Esophagus muscularis mucosa (tissue), 4 donors: ENCODE measurements around the gene EPHB2. TPM values are rescaled to one million over a fixed set of nuclear protein-coding genes. Genes with fewer than 3 reads are reported as not detected.
"Not testable (repeated sequence)": the region's sequence is repeated elsewhere in the genome, so short reads cannot be mapped to it uniquely, and the experiment has no call there.

Experiments
- DNase-seq: peaks from one replicate; pipeline ENCODE4 v3.0.0-alpha.2; 2017; ENCODE audit errors: extremely low spot score
- H3K27ac ChIP-seq, 4 donors: fragments of 200-600 bp; sonication (generic); replicated peaks in 1 of 4; 1 replicate in 3 of 4; 2 replicates in 1 of 4; pipeline ENCODE4 v1.5.1; 2016 to 2019; ENCODE audit warnings: mild to moderate bottlenecking in 1 of 4
- H3K27me3 ChIP-seq, 4 donors: fragments of 200-600 bp; sonication (generic); one replicate each; pipeline versions ENCODE4 v1.5.1 to v1.6.0; 2016 to 2019
- H3K36me3 ChIP-seq, 4 donors: fragments of 200-600 bp; sonication (generic); one replicate each; pipeline ENCODE4 v1.5.1; 2016 to 2019
- H3K4me1 ChIP-seq, 4 donors: fragments of 200-600 bp; sonication (generic); one replicate each; pipeline ENCODE4 v1.5.1; 2016 to 2019
- H3K4me3 ChIP-seq, 4 donors: fragments of 200-600 bp; sonication (generic); 1 replicate in 2 of 4; 2 replicates in 2 of 4; pipeline ENCODE4 v1.5.1; 2016 to 2019; ENCODE audit warnings: mild to moderate bottlenecking in 4 of 4, moderate library complexity in 1 of 4
- H3K9me3 ChIP-seq, 4 donors: fragments of 200-600 bp; sonication (generic); 1 replicate in 3 of 4; 2 replicates in 1 of 4; pipeline ENCODE4 v1.5.1; 2016 to 2019
- CTCF ChIP-seq, 3 experiments: fragments of 200-600 bp in 2 of 3; fragments of 450-650 bp in 1 of 3; sonication (generic) in 2 of 3; IDR thresholded peaks; one replicate each; pipeline ENCODE4 v1.5.1; 2017 to 2019; ENCODE audit warnings: antibody characterized with exemption in 3 of 3, mild to moderate bottlenecking in 2 of 3, moderate library complexity in 1 of 3
- EP300 ChIP-seq: sonication (generic); formaldehyde crosslinking; IDR thresholded peaks from one replicate; pipeline ENCODE4 v1.6.1; 2017; ENCODE audit warnings: antibody characterized with exemption
- POLR2A ChIP-seq: fragments of 450-650 bp; IDR thresholded peaks from one replicate; pipeline ENCODE4 v1.6.1; 2017; ENCODE audit warnings: antibody characterized with exemption, moderate library complexity, mild to moderate bottlenecking, low read depth
- POLR2AphosphoS5 ChIP-seq, 2 donors: sonication (generic); formaldehyde crosslinking; IDR thresholded peaks; one replicate each; pipeline ENCODE4 v1.6.1; 2017; ENCODE audit warnings: antibody characterized with exemption in 2 of 2
- WGBS: methylation state at CpG from one replicate; pipeline ENCODE4 v1.1.5; 2018; 5-methylcytosine and 5-hydroxymethylcytosine counted together
- intact Hi-C: fragments of 100-400 bp; cut with DNase I; formaldehyde crosslinking; loops from one replicate; pipeline ENCODE4 v1.15.1; 2023
- total RNA-seq, 4 donors: library from RNA; depleted of rRNA; stranded (reverse); fragments of >200 nt; gene quantifications; one replicate each; pipeline versions ENCODE4 v1.1.0 to v1.2.1, GENCODE V29; 2016

The EPHB2 gene
- total RNA-seq, 4 donors from 2014 or later: 1.5 to 3.3 (median 1.9) TPM

- intact Hi-C loops: no loop called here
- TF ChIP-seq POLR2A (no peak), CTCF (IDR thresholded peaks at IDR 0.05) (no peak), POLR2AphosphoS5 (IDR thresholded peaks at IDR 0.05) (no peak), EP300 (no peak)
- no peaks in the 10 kb centered on the region for H3K9me3 ChIP-seq
These were observed 44.2 kb upstream of the EPHB2 start for GRCh38 chr1:22666412-22666811.

GRCh38 chr1:22668840-22669239 lies 41.8 kb upstream of the EPHB2 start:
- H3K27ac ChIP-seq, H3K9me3 ChIP-seq, H3K36me3 ChIP-seq, H3K4me1 ChIP-seq, H3K4me3 ChIP-seq, DNase-seq, intact Hi-C loops: not testable (repeated sequence)
- WGBS: 76% methylated on average over 2 of the region's 2 CpGs
- peaks cover 0 to 53% (median 8%) of the 10 kb centered on the region in 4 donors for H3K27me3 ChIP-seq

More at GRCh38 chr1:22666412-22666811, 44.2 kb upstream of the EPHB2 start:
- no peaks in the 10 kb centered on the region for H3K4me1 ChIP-seq
- H3K4me3 ChIP-seq: no peak overlapping the region
- H3K36me3 ChIP-seq: no peaks in the 10 kb centered on the region
- 65% methylated on average over 2 of the region's 2 CpGs for WGBS
- peaks cover 0 to 39% (median 0%) of the 10 kb centered on the region in 4 donors for H3K27me3 ChIP-seq
- H3K27ac ChIP-seq: no peak overlapping the region
- no peak for DNase-seq

GRCh38 chr1:22670352-22670975 lies 40.2 kb upstream of the EPHB2 start:
- intact Hi-C loops: no loop called here
- 62% methylated on average over 7 of the region's 12 CpGs for WGBS
- TF ChIP-seq CTCF (IDR thresholded peaks at IDR 0.05) (no peak), POLR2A (no peak), POLR2AphosphoS5 (IDR thresholded peaks at IDR 0.05) (no peak), EP300 (no peak)

GRCh38 chr1:22671999-22672398 lies 38.6 kb upstream of the EPHB2 start:
- no peak overlapping the region for H3K4me3 ChIP-seq
- no peaks in the 10 kb centered on the region for H3K36me3 ChIP-seq
- intact Hi-C loops: no loop called here
- no peak for DNase-seq
- H3K27me3 ChIP-seq: peaks cover 0 to 76% (median 11%) of the 10 kb centered on the region in 4 donors
- no peak overlapping the region for H3K27ac ChIP-seq
- no peaks in the 10 kb centered on the region for H3K4me1 ChIP-seq
- TF ChIP-seq POLR2AphosphoS5 (IDR thresholded peaks at IDR 0.05): no peak
- TF ChIP-seq EP300: no peak
- no peak for TF ChIP-seq POLR2A
- no peak for TF ChIP-seq CTCF (IDR thresholded peaks at IDR 0.05)
- 88% methylated on average over 4 of the region's 4 CpGs for WGBS
- H3K9me3 ChIP-seq: no peaks in the 10 kb centered on the region

More at GRCh38 chr1:22670352-22670975, 40.2 kb upstream of the EPHB2 start:
- H3K9me3 ChIP-seq: no peaks in the 10 kb centered on the region
- no peak overlapping the region for H3K4me3 ChIP-seq
- peaks cover 0 to 66% (median 11%) of the 10 kb centered on the region in 4 donors for H3K27me3 ChIP-seq
- H3K27ac ChIP-seq: no peak overlapping the region
- no peaks in the 10 kb centered on the region for H3K4me1 ChIP-seq
- no peak for DNase-seq
- no peaks in the 10 kb centered on the region for H3K36me3 ChIP-seq

- no peak overlapping the region for H3K27ac ChIP-seq
- DNase-seq: no peak
- H3K9me3 ChIP-seq: no peaks in the 10 kb centered on the region
- no peak overlapping the region for H3K4me3 ChIP-seq
- H3K4me1 ChIP-seq: no peaks in the 10 kb centered on the region
- no peaks in the 10 kb centered on the region for H3K36me3 ChIP-seq
- intact Hi-C loops: no loop called here
- 32% methylated on average over 16 of the region's 17 CpGs for WGBS
- H3K27me3 ChIP-seq: peaks cover 0 to 89% (median 11%) of the 10 kb centered on the region in 4 donors
- TF ChIP-seq CTCF (IDR thresholded peaks at IDR 0.05): peak; percentile 43 to 46 (median 44)
- no peak for TF ChIP-seq EP300
These were observed 36.9 kb upstream of the EPHB2 start for GRCh38 chr1:22673486-22674409.
